Non-pigmented ciliary epithelial cell (primary cell): ENCODE results near the gene PRCP.
"Not testable (repeated sequence)": the region's sequence is repeated elsewhere in the genome, so short reads cannot be mapped to it uniquely, and the experiment has no call there.

Experiments used
- DNase-seq: peaks from one replicate; pipeline ENCODE4 v3.0.0-alpha.2; 2010; ENCODE audit warnings: low read depth

The PRCP gene

DNA sequence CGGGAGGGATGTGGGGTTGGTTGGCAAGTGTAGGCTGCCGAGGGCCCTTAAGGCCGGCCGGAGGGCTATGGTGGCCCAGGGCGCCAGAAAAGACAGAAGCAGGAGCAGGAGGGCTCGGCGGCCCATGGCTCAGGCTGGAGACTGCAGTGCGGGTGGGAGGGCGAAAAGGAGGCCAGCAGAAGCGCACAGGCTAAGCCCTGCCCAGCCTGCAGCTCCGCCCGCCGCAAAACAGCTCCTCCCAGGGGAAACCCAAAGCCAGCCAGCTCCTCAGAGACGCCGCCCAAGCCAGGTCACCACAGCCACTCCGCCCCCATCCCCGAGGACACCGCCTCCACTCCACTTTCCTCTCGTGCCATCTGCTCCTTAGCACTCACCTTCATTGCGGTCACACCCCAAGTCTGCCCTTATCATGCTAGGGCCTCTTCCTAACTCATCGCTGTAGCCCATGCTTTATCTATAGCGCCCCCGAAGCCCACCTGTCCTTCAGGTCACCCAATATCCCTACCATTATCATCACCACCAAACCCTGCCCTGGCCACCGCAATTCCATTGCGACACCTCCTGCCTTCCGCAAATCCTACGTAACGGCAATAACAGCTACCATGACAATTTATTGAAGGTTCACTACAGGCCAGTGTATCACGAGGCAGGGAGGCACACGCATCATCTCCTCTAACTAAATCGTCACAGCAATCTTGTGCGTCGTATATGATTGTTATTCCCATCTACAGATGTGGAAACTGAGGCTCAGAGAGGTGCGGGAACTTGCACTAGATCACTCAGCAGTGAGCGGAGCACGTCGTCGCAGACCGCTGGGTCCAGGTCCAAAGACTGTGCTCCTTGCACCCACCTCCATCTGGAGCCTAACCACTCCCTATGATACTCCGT, at the start of gene PRCP:
Gene PRCP (minus strand): TSS at position 154 of the 888 bp plus-strand sequence. CDS start 28 bp downstream, at position 126.
- DNase-seq = peak; percentile 67

DNA sequence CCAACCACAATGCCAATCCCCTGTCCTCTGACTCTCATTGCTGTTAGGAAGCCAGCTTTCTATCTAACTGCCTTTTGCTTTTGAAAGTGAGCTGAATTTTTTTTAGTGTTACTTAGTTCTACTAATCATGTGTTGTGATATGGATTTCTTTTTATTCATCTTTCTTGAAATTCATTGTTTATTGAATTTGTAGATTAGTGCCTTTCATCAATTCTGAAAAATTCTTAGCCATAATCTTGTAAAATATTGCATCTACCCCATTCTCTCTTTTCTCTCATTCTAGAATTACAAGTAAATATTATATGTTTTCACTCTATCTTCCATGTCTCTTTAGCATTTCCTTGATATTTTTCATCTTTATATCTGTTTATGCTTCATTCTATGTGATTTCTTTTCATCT, 49.1 kb upstream of the PRCP start:
- DNase-seq = no peak

DNA sequence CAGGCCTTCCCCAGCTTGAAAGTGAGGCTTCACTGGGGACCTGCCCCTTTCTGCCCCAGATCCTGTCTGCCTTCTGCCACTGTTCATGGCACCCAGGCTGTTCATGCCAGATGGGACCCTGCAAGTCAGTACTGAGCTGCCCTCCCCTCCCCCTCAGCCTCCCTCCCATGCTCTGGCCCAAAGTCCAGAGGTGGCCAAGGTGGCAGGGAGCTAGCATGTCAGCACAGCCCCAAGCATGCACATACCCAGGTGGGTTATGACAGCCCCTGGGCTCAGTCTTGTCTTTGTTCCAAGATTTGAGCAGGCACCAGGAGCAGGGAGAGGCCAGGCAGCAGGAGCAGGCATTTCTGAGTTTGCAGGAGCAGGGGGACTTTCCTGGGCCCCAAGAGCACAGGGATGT, 45.5 kb upstream of the PRCP start:
- no peak for DNase-seq

DNA sequence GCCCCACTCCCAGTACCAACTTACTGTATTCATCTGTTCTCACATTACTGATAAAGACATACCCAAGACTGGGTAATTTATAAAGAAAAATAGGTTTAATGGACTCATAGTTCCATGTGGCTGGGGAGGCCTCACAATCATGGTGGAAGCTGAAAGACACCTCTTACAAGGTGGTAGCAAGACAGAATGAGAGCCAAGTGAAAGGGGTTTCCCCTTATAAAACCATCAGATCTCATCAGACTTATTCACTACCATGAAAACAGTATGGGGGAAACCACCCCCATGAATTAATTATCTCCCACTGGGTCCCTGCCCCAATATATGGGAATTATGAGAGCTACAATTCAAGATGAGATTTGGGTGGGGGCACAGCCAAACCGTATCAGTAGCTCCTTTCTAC, 44.8 kb upstream of the PRCP start:
- DNase-seq = not testable (repeated sequence)

DNA sequence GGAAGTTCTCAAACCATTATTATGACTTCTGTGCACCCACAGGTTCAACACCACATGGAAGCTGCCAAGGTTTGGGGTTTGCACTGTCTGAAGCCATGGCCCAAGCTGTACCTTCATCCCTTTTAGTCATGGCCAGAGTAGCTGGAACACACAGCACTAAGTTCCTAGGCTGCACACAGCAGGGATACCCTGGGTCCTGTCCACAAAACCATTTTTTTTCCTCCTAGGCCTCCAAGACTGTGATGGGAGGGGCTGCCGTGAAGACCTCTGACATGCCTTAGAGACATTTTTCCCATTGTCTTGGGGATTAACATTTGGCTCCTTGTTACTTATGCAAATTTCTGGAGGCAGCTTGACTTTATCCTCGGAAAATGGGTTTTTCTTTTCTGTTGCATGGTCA, 44.0 kb upstream of the PRCP start:
- no peak for DNase-seq

DNA sequence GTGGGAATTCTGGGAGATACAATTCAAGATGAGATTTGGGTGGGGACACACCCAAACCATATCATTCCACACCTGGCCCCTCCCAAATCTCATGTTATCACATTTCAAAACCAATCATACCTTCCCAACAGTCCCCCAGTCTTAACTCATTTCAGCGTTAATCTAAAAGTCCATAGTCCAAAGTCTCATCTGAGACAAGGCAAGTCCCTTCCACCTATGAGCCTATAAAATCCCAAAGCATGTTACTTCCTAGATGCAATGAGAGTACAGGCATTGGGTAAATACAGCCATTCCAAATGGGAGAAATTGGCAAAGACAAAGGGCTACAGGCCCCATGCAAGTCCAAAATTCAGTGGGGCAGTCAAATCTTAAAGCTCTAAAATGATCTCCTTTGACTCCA, 43.2 kb upstream of the PRCP start:
- DNase-seq = not testable (repeated sequence)

DNA sequence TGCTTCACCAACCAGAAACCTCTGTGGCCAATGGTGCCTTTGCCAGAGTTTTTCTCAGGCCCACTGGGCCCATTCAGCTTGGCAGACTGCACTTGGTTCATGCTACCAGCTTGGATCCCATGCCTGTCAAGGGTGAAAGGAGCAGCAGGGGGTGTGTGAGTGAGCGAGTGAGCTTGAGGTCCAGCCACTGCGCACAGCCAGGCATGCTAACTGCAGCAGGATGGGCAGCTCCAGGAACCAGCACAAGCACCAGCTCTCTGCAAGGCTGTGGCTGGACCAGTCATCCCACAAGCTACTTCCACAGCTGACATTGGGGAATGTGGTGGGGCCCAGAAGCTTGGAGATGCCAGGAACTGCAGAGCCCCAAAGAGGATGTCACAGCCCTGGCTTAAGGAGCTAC, 42.1 kb upstream of the PRCP start:
- no peak for DNase-seq

DNA sequence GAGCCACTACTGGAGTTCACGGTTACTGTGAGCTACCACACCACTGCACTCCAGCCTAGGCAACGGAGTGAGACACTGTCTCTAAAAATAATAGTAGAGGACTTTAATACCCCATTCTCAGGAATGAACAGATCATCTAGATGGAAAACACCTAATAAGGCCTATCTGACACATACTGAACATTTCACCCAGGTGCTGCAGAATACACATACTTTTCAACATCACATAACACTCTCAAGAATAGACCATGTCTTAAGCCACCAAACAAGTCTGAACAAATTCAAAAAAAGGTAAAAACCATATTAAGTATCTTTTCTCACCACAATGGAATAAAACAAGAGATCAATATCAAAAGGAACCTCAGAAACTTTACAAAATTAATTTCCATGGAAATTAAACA, 39.2 kb upstream of the PRCP start:
- no peak for DNase-seq

DNA sequence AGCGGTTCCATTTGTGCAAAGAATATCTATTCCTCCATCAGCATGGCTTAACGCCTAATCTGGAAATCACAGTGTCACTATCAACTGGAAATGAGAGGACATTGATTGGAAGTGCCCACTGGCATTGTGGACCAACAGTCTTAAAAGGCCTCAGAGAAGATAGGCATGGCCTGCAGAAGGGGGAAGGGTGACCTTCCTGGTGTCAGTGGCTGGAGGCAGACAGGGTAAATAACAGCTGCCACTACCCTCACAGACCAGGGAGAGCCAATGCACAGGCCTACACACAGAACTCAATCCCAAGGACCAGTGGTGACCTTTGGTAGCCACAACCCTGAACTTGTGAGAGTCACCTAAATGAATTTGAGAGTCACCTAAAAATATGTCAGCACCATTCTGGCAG, 37.3 kb upstream of the PRCP start:
- DNase-seq = no peak

DNA sequence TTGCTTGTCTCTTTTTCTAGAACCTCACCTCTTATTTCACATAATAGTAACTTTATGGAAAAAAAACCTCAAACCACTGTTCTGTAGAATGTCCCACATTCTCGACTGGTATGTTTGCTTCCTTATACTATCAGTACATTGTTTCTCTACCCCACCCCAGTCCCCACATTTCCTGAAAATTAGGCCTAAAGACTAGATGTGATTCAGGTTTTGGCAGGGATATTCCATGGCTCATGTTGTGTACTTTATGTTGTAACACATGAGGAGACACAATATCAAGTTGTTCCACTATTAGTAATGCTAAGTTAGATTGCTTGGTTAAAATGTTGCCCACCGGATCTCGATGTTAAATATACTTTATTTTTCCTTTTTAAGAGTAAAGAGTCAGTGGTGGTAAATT, 36.0 kb upstream of the PRCP start:
- peak; percentile 2 for DNase-seq

DNA sequence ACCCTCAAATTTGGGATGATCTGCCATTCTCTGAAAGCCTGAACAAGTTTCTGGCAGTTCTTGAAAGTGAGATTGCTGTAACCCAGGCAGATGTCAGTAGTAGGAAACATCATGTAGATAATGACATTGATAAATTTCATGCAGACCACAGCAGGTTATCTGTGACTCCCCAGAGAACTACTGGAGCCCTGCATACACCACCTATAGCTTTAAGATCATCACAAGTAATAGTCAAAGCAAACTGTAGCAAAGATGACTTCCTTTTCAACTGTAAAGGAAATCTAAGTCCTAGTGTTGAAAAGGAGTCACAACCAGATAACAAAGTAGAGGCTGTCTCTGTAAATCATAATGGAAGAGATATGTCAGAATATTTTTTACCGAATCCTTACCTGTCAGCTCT, 32.3 kb upstream of the PRCP start:
- DNase-seq = no peak

DNA sequence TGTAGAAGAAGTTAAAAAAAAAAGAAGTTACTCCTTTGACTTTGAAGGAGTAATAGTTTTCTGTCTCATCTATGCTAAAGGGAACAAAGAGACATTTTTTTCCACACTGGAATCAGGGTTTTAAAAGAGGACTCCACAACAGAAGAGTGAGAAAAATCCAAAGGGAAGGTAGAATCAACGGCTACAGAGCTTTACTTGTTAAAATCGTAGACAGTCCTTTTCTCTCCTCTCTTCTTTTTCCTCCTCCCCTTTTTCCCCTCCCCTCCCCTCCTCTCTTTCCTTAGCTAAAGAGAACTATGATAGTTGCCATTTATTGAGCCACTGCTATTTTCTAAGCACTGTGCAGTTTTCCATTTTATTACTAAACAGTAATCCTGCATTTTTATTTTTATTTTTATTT, 30.5 kb upstream of the PRCP start:
- DNase-seq = no peak

DNA sequence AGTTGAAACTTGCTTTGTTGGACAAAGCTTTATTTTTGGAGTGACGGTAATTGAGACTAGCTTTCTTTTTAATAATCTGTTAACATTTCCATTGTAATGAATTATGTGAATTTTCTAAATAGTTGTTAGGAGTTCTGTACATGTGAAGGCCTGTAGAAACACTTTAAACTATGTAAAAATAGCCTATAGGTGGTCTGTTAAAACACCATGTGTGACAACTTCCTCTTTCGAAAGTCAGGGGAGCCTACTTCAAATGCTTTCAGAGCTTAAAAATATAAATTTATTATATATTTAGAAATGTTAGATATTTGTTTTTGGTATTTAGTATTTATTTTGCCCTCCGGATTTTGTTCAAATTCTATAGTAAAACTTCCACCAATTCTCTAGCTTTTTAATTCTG, 30.0 kb upstream of the PRCP start:
- no peak for DNase-seq

DNA sequence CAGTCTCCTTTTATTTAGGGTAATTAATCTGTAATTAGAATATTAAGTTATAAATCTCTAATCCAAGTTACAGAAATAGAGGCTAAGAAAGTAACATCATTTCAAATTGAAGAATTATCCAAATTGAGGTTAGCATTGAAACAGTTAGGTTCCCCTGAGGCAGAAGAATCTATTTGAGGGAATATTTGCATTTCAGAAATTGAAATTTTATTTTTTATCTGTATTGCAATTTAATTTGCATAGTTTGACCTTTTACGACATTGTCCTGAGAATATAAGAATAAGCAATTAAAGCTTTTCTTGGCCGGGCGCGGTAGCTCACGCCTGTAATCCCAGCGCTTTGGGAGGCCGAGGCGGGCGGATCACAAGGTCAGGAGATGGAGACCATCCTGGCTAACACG, 28.9 kb upstream of the PRCP start:
- no peak for DNase-seq

DNA sequence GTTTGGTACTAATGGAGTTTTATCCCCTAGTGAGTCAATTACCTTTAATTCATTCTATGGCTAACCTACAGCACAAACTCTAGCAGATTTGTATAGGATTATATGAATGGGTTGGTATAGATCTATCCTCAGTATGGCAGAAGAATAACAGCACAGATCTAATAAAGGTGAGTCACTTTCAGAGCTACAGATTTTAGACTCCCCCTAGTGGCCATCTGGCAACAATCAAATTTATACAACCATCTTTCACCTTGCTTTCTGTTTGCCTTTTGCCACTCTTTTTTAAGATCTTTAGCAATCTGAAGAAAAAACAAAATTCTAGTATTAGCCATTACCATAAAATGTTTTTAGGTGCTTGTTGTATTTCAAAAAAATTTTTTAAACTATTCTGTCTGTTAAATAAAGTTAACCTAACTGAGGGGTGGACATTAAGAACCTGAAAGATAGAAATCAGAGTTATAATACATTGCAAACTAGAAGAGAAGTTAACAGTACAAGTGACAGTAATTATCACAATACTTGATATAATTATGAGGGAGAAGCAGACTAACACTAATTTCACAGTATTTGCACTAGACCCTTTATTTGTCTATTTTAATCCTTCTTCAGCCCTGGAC, 27.1 kb upstream of the PRCP start:
- DNase-seq = peak; percentile 22

DNA sequence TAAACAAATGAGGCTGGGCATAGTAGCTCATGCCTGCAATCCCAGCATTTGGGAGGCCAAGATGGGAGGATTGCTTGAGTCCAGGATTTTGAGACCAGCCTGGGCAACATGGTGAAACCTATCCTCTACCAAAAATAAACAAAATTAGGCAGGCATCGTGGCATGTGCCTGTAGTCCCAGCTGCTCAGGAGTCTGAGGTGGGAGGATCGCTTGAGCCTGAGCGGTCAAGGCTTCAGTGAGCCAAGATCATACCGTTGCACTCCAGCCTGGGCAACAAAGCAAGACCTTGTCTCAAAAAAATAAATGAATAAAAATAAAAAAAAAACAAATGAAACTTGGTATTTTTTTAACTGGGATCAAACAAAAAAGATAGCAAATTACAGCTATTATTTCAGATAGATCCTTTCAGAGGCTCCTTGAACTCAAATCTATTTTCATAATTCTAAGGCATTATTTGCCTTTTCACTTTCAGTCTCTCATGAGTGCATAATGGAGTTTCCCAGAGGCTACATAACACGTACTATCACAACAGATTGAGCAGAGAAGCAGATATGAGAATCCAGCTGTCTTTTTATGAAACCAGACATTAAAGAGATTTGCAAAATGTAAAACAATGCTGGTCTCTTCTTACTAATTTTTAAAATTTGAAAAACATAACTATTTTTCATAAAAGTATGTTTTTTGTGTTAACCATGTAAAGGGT, 24.4 kb upstream of the PRCP start:
- DNase-seq = no peak

DNA sequence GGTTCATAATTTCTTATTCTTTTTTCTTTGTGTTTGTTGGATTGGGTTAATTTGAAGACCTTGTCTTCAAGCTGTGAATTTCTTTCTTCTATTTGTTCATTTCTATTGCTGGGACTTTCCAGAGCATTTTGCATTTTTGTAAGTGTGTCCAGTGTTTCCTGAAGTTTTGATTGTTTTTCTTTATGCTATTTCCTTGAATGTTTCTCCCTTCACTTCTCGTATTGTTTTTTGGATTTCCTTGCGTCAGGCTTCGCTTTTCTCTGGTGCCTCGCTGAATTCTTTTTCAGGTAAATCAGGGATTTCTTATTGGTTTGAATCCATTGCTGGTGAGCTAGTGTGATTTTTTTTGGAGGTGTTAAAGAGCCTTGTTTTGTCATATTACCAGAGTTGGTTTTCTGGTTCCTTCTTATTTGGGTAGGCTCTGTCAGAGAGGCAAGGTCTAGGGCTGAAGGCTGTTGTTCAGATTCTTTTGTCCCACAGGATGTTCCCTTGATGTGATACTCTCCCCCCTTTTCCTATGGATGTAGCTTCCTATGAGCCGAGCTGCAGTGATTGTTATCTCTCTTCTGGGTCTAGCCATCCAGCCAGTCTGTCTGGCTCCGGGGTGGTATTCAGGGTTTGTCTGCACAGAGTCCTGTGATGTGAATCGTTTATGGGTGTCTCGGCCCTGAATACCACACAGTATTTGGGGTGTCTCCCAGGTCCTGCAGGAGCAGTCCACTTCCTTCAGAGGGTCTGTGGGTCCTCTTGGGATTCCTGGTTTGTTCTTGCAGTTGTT, 22.4 kb upstream of the PRCP start:
- DNase-seq = not testable (repeated sequence)

DNA sequence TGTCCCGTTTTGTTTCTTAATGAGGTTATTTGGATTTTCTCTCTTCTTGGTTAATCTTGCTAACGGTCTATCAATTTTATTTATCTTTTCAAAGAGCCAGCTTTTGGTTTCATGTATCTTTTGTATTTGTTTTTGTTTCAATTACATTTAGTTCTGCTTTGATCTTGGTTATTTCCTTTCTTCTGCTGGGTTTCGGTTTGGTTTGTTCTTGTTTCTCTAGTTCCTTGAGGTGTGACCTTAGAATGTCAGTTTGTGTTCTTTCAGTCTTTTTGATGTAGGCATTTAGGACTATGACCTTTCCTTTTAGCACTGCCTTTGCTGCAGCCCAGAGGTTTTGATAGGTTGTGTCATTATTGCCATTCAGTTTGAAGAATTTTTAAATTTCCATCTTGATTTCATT, 20.0 kb upstream of the PRCP start:
- not testable (repeated sequence) for DNase-seq

DNA sequence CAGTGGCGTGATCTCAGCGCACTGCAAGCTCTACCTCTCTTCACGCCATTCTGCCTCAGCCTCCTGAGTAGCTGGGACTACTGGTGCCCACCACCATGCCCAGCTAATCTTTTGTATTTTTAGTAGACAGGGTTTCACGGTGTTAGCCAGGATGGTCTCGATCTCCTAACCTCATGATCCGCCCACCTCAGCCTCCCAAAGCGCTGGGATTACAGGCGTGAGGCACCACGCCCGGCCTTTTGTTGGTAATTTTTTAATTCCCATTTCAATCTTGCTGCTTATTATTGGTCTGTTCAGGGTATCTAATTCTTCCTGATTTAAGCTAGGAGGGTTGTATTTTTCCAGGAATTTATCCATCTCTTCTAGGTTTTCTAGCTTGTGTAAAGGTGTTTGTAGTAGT, 19.6 kb upstream of the PRCP start:
- DNase-seq = not testable (repeated sequence)

DNA sequence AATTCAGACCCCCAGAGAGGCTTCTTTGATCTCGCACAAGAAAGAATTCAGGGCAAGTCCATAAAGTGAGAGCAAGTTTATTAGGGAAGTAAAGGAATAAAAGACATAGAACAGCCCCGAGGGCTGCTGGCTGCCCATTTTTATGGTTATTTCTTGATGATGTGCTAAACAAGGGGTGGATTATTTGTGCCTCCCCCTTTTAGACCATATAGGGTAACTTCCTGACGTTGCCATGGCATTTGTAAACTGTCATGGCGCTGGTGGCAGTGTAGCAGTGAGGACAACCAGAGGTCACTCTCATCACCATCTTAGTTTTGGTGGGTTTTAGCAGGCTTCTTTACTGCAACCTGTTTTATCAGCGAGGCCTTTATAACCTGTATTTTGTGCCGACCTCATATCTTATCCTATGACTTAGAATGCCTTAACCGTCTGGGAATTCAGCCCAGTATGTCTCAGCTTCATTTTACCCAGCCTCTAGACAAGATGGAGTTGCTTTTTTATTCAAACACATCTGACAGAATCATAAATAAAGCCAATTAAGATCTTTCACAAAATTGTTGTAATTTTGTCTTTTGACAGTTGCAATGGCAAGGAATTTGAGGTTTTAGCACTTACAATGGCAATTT, 8.9 kb upstream of the PRCP start:
- no peak for DNase-seq

DNA sequence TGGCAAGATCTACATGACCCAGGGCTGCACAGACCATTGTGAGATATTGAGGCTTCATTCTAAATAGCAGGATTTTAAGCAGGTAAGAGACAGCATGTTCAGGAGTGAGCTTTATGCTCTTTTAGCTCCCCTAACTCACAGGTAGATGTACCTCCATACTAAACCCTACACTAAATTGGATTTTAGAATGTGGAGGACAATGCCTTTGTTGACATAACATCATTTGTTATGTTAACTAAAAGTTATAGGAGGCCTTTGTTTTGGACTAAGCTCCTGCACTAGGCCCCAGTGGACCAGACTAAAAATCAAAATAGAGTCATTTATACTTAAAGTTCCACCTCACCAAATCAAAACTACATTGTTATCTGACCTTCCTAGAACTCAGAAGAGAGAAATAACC, 8.1 kb upstream of the PRCP start:
- DNase-seq = no peak

DNA sequence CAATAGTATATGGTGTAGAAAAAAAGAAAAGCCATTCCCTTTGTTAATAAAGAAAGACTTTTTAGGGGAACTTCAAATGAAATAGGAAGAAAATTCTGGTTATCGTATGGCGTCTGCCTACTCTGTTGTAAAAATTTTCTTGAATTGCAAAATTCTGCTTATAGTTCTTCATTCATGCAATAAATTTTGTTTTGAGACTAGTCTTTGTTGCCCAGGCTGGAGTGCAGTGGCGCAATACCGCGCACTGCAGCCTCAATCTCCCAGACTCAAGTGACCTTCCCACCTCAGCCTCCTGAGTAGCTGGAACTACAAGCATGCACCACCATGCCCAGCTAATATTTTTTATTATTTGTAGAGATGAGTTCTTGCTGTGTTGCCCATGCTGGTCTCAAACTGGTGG, 7.1 kb upstream of the PRCP start:
- DNase-seq = no peak
